Measurements from ENCODE around the gene CAPN14.

- TF ChIP-seq CTCF (IDR thresholded peaks at IDR 0.05; ENCODE audit: low read length): no peak
- TF ChIP-seq EZH2 (optimal IDR thresholded peaks at IDR 0.05; ENCODE audit: low read depth, low read length): no peak
- TF ChIP-seq EZH2phosphoT487 (IDR thresholded peaks at IDR 0.05; ENCODE audit: low read length): no peak
These were observed 20.1 kb downstream of the CAPN14 start for GRCh38 chr2:31197166-31197565.

Data from MM.1S (cell line).